SK-N-SH treated with all-trans-retinoic acid at 6 μM for 48 hours (cell line): ENCODE measurements around the gene ZNF148.

Experiments used
- OSR1 ChIP-seq: fragments of 250-450 bp; sonication (Bioruptor Pico); IDR thresholded peaks from 2 replicates; pipeline ENCODE4 v1.8.0; 2022; ENCODE audit warnings: moderate library complexity, mild to moderate bottlenecking, inconsistent platforms
- POU6F1 ChIP-seq: fragments of 250-450 bp; sonication (Bioruptor Pico); IDR thresholded peaks from 2 replicates; pipeline ENCODE4 v1.8.0; 2021; ENCODE audit warnings: low read depth, mild to moderate bottlenecking, moderate library complexity, borderline replicate concordance
- ZFP30 ChIP-seq: fragments of 450-650 bp; formaldehyde crosslinking; IDR thresholded peaks from 2 replicates; pipeline ENCODE4 v1.5.0; 2022; ENCODE audit warnings: mild to moderate bottlenecking, moderate library complexity
- TF ChIP-seq, protein P1 (sequence below): fragments of 250-450 bp; sonication (Bioruptor Pico); IDR thresholded peaks from 2 replicates; pipeline ENCODE4 v1.5.1; 2021; ENCODE audit warnings: mild to moderate bottlenecking, moderate library complexity
- TF ChIP-seq, protein P2 (sequence below): fragments of 250-450 bp; sonication (Bioruptor Pico); IDR thresholded peaks from 2 replicates; pipeline ENCODE4 v1.8.0; 2020; ENCODE audit warnings: mild to moderate bottlenecking, moderate library complexity, borderline replicate concordance

DNA sequence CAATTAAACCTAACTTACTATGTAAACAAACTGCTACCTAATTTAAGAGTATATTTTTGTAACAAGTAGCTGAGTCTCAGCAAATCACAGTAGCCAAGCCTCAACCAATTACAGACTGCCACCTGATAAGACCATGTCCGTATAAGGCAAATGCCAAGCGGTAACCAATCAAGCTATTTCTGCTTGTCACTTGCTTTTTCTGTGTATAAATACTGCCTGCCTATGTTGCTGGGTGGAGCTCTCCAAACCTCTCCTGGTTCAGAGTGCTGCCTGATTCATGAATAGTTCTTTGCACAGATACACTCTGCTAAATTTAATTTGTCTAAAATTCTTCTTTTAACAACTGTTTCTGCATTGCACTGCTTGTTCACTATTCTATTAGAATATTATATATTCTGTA is 42.6 kb downstream of the ZNF148 start:
- no peak for TF ChIP-seq POU6F1 (CRISPR knock-in tag)
- no peak for TF ChIP-seq ZFP30 (CRISPR knock-in tag)
- no peak for TF ChIP-seq OSR1 (CRISPR knock-in tag)
- TF ChIP-seq, protein P1, sequence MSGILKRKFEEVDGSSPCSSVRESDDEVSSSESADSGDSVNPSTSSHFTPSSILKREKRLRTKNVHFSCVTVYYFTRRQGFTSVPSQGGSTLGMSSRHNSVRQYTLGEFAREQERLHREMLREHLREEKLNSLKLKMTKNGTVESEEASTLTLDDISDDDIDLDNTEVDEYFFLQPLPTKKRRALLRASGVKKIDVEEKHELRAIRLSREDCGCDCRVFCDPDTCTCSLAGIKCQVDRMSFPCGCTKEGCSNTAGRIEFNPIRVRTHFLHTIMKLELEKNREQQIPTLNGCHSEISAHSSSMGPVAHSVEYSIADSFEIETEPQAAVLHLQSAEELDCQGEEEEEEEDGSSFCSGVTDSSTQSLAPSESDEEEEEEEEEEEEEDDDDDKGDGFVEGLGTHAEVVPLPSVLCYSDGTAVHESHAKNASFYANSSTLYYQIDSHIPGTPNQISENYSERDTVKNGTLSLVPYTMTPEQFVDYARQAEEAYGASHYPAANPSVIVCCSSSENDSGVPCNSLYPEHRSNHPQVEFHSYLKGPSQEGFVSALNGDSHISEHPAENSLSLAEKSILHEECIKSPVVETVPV (CRISPR knock-in tag): no peak
- TF ChIP-seq, protein P2, sequence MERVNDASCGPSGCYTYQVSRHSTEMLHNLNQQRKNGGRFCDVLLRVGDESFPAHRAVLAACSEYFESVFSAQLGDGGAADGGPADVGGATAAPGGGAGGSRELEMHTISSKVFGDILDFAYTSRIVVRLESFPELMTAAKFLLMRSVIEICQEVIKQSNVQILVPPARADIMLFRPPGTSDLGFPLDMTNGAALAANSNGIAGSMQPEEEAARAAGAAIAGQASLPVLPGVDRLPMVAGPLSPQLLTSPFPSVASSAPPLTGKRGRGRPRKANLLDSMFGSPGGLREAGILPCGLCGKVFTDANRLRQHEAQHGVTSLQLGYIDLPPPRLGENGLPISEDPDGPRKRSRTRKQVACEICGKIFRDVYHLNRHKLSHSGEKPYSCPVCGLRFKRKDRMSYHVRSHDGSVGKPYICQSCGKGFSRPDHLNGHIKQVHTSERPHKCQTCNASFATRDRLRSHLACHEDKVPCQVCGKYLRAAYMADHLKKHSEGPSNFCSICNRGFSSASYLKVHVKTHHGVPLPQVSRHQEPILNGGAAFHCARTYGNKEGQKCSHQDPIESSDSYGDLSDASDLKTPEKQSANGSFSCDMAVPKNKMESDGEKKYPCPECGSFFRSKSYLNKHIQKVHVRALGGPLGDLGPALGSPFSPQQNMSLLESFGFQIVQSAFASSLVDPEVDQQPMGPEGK: no peak
